PFSK-1 (cell line): ENCODE data around the gene DNAJA3.

ENCODE experiments used
- FOXP2 ChIP-seq: optimal IDR thresholded peaks from 2 replicates; pipeline ENCODE3; 2011; ENCODE audit warnings: borderline replicate concordance, control low read depth, inconsistent platforms; ENCODE audit not compliant: insufficient read depth; ENCODE audit errors: extremely low read length, extremely low read depth
- POLR2AphosphoS5 ChIP-seq: IDR thresholded peaks from 2 replicates; pipeline ENCODE4 v1.6.1; 2012; ENCODE audit warnings: low read depth, mild to moderate bottlenecking, control low read depth, low read length, moderate library complexity
- SIN3A ChIP-seq: IDR thresholded peaks from 2 replicates; pipeline ENCODE4 v1.6.1; 2012; ENCODE audit warnings: mild to moderate bottlenecking, low read length, moderate library complexity, borderline replicate concordance; ENCODE audit not compliant: insufficient read depth
- TAF1 ChIP-seq: IDR thresholded peaks from 2 replicates; pipeline ENCODE4 v1.6.1; 2012; ENCODE audit warnings: low read length, control low read depth, borderline replicate concordance; ENCODE audit not compliant: insufficient read depth
- TF ChIP-seq, protein P1 (sequence below), 2 experiments: IDR thresholded peaks; 2 replicates each; pipeline versions ENCODE4 v1.6.1 to v1.8.0; 2011 to 2012; ENCODE audit warnings: low read depth in 2 of 2, low read length in 2 of 2, control low read depth in 1 of 2, inconsistent platforms in 1 of 2, mild to moderate bottlenecking in 1 of 2, moderate library complexity in 1 of 2; ENCODE audit not compliant: insufficient read depth in 1 of 2

The DNAJA3 gene

DNA sequence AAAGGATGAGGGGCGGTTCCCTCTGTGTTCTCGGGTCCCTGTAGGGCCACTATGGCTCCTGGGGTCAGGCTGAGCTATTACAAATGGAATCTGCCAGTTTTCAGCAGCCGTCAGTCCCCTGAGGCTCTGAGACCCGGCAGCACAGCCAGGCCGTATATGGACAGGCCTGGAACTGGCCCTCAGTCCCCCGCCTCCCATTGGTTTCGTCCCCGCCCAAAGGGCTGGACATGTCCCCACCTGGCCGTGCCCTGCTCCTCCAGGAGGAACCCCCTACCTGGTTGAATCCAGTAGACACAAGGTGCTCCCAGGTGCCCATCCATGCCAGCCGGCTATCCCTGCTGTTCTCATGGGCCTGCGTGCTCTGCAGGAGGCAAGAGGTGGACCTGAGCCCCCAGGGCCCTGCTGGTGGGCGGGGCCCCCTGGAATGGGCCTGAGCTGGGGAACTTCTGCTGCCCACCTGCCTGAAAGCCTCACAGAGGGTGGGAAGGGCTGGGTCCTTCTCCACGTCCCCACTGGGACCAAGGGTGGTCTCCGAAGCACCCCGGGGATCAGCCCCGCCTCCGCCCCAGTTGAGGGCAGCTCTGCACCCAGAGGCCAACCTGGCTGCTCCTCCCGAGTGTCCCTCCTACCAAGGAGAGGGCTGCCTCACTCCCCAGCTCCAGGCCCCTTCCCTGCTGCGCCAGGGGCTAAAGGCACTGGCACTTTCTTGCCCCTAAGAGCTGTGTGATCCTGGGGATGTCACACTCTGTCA is 37.2 kb upstream of the DNAJA3 start:
- no peak for TF ChIP-seq POLR2AphosphoS5
- no peak for TF ChIP-seq FOXP2
- no peak for TF ChIP-seq TAF1
- TF ChIP-seq, protein P1, sequence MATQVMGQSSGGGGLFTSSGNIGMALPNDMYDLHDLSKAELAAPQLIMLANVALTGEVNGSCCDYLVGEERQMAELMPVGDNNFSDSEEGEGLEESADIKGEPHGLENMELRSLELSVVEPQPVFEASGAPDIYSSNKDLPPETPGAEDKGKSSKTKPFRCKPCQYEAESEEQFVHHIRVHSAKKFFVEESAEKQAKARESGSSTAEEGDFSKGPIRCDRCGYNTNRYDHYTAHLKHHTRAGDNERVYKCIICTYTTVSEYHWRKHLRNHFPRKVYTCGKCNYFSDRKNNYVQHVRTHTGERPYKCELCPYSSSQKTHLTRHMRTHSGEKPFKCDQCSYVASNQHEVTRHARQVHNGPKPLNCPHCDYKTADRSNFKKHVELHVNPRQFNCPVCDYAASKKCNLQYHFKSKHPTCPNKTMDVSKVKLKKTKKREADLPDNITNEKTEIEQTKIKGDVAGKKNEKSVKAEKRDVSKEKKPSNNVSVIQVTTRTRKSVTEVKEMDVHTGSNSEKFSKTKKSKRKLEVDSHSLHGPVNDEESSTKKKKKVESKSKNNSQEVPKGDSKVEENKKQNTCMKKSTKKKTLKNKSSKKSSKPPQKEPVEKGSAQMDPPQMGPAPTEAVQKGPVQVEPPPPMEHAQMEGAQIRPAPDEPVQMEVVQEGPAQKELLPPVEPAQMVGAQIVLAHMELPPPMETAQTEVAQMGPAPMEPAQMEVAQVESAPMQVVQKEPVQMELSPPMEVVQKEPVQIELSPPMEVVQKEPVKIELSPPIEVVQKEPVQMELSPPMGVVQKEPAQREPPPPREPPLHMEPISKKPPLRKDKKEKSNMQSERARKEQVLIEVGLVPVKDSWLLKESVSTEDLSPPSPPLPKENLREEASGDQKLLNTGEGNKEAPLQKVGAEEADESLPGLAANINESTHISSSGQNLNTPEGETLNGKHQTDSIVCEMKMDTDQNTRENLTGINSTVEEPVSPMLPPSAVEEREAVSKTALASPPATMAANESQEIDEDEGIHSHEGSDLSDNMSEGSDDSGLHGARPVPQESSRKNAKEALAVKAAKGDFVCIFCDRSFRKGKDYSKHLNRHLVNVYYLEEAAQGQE (IDR thresholded peaks at IDR 0.05; ENCODE audit: insufficient read depth in 1 of 2, low read depth in 2 of 2, low read length in 2 of 2): no peak
- TF ChIP-seq SIN3A: no peak

DNA sequence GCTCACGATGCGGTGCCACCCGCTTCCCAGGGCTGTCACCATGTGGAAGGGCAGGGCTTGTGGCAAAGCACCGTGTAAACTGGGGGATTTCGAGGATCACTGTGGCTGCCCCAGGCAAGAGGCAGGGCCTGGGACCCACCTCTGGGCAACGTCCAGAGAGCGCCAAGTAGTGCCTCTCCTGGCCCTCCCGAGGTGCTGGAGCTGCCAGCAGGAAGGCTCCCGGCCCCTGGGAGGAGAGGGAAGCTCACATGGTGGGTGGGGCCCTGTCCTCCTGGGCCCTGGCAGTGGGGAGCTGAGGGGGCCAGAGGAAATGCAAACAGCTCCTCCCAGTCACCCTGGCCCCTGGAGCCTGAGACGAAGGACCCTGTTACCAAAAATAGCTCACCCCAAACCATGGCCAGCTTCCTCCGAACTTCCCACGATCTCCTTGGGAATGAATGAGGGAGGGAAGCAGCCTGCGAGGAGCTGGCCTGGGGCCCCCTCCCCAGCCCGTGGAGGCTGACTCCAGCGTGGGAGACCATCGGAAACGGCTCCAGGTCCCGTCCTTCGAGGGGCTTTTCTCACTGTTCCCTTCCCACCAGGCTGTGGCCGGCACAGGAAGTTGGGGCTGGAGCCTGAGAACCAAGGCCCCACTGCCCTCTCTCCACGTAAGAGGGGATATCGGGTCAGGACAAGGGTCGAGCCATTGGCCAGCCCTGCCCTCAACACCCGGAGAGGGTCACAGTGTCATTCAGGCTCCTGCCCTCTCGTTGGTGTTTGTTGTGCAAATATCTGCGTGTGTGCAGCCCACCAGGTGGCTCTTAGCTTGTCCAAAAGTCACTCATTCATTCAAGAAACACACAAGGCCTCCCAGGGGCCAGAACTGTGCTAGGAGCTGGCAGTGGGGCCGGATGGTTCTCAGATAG is 36.4 kb upstream of the DNAJA3 start:
- TF ChIP-seq, protein P1 (IDR thresholded peaks at IDR 0.05; ENCODE audit: insufficient read depth in 1 of 2, low read depth in 2 of 2, low read length in 2 of 2): no peak
- TF ChIP-seq SIN3A (no peak), FOXP2 (no peak), POLR2AphosphoS5 (no peak), TAF1 (no peak)

DNA sequence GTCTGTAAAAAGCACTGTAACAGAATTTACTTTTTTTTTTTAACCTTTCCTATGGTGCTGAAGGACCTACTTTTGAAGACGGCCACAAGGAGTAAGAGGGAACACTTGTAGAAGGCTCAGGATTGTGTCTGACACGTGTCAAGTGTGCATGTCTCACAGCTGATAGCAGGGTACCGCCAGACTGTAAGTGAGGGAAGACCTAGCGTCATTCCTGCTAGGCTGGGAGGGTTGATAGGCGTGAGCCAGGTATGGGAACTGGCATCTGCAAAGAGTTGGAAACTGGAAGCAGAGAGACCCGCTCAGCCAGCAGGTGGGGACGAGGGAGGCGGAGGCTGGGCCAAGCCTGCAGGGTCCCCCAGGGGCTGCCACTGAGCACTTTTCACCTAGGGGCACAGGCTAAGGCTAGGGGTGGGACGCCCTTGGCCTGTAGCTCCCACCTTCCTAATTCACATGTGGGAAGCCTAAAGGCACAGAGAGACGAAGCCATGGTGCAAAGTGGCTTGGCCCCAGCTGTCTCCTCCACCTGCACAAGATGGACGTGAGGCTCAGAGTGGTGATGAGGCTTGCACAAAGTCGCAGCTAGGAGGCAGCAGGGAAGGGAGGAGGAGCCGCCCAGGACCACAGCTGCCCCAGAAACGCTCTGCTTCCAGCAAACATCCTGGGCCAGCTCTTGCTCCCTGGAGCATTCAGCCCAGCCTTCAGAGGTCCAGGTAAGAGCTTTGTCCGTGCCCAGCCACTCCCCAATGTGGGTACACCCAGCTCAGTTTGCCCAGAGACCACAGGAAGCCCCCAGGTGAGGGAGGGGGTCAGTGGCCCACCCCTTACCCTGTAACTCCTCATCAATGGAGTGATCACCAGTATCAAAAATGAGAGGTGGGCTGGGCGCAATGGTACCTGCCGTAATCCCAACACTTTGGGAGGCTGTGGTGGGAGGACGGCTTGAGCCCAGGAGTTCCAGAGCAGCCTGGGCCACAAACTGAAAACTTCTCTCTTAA is 35.1 kb upstream of the DNAJA3 start:
- no peak for TF ChIP-seq FOXP2
- TF ChIP-seq SIN3A: no peak
- TF ChIP-seq POLR2AphosphoS5: no peak
- TF ChIP-seq, protein P1 (IDR thresholded peaks at IDR 0.05; ENCODE audit: insufficient read depth in 1 of 2, low read depth in 2 of 2, low read length in 2 of 2): no peak

DNA sequence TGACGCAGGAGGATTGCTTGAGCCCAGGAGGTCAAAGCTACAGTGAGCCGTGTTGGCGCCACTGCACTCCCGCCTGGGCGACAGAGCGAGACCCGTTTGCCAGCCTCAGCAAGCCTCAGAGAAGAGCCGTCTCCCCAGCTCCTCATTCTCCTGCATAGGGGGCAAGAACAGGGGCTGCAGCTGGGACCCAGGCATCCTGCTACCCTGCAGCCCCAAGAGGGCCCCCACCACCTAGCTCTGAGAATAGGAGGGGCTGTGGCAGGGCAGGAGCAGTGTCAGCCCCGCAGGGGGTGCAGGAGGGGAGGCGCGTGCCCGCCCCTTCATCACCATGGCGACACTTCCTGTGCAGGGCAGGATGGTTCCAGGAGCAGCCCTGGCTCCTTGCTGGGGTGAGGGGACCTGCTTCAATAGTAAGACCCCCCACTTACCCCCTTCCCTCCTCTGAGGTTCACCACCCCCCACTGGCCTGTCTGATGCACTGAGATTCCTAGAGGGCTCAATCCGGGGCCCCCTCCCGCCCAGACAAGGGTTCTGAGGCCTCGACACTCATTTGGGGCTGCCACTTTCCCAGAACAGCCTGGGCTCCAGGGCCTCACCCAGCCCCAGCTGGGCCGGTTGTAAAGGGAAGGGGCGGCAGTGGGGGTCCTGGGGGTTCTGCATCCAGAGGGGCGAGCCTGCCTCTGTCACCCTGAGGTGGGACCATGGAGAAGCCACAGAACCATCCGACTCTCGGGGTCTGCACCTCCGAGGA is 33.9 kb upstream of the DNAJA3 start:
- TF ChIP-seq FOXP2 (no peak), SIN3A (no peak), POLR2AphosphoS5 (no peak), TAF1 (no peak)
- TF ChIP-seq, protein P1 (IDR thresholded peaks at IDR 0.05; ENCODE audit: insufficient read depth in 1 of 2, low read depth in 2 of 2, low read length in 2 of 2): no peak
